ENCODE data around the gene SFMBT1.

SFMBT1 gene

DNA sequence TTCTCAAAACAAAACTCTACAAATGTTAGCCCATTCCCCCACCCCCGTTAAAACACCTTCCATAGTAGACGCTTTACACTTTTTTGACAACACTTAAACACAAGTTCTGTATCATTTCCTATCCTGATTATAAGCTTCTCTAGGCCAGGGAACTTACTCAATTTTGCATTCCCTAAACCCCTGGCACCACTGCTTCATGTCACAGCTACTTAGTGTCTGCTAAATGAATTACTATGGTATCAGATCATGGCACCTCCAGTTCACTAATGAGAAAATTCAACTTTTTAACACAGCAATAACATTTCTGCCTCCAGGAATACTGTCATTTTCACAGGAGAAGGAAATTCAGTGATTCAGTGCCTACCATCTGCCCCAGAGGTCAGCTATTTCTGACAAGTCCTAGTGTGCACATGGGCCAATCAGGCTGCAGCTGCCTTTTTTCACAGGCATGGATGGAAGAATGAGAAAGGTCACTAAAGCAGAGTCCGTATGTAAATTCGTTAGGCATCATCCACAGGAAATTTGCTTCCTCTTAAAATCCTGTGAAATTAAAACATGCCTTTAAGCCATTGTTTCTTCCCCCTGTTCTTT, 18.5 kb downstream of the SFMBT1 start:
- H2AFZ ChIP-seq (ENCODE audit: low read depth, low read length, severe bottlenecking): no peak overlapping the region

DNA sequence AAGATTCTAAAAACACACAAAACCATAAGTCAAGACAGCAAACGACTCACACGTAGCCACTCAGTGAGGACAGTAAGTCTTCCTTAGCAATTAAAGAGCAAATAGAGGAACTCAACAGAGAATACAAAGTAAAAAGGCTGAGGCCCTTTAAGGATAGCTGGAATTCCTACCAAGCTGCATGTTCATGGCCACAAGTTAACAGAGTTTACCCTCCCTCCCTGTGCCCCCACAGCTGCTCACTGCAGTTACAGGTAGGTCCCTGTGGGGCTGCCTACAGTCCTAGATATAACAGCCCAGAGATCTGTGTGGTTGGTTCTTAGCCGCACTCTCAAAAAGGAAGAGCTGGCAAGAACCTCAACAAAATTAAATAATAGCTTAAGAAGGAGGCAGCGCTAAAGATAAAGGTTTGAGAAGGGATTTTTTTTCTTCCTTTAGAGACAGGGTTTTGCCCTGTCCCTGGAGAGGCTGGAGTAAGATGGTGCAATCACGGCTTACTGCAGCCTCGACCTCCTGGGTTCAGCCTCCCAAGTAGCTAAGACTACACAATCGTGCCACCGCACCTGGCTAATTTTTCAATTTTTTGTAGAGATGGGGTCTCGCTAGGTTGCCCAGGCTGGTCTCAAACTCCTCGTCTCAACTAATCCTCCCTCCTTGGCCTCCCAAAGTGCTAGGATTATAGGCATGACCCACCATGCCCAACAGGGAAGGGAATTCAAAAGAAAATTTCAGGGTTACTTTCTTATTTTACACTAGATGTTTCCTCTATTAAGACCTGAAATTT, 19.3 kb downstream of the SFMBT1 start:
- Histone ChIP-seq H3K27me3 (ENCODE audit: low read length) (no peaks in the 10 kb centered on the region), H3K9ac (ENCODE audit: low read length) (no peak overlapping the region), H3K4me3 (ENCODE audit: insufficient read depth, low read length, poor library complexity, severe bottlenecking) (no peak overlapping the region), H3K36me3 (ENCODE audit: low read length) (no peaks in the 10 kb centered on the region), H3K27ac (ENCODE audit: low read depth, low read length) (no peak overlapping the region), H3K79me2 (ENCODE audit: insufficient read depth, low read length) (peaks cover 74% of the 10 kb centered on the region), H4K20me1 (ENCODE audit: low read depth, low read length) (peaks cover 6% of the 10 kb centered on the region; the same call in 1 of the 2 replicates), H3K9me3 (ENCODE audit: insufficient read depth, low read length) (no peaks in the 10 kb centered on the region), H2AFZ (ENCODE audit: low read depth, low read length, severe bottlenecking) (no peak overlapping the region), H3K9me2 (replicated peaks; ENCODE audit: insufficient read depth, low read length) (no peaks in the 10 kb centered on the region), H3F3A (ENCODE audit: insufficient read depth) (no peaks in the 10 kb centered on the region; the same call in 1 of the 2 replicates), H3K4me2 (ENCODE audit: low read depth, low read length, poor library complexity, severe bottlenecking) (no peak overlapping the region)
- TF ChIP-seq EZH2phosphoT487 (conservative IDR thresholded peaks at IDR 0.05; ENCODE audit: low read length): no peak
- TF ChIP-seq, protein P1, sequence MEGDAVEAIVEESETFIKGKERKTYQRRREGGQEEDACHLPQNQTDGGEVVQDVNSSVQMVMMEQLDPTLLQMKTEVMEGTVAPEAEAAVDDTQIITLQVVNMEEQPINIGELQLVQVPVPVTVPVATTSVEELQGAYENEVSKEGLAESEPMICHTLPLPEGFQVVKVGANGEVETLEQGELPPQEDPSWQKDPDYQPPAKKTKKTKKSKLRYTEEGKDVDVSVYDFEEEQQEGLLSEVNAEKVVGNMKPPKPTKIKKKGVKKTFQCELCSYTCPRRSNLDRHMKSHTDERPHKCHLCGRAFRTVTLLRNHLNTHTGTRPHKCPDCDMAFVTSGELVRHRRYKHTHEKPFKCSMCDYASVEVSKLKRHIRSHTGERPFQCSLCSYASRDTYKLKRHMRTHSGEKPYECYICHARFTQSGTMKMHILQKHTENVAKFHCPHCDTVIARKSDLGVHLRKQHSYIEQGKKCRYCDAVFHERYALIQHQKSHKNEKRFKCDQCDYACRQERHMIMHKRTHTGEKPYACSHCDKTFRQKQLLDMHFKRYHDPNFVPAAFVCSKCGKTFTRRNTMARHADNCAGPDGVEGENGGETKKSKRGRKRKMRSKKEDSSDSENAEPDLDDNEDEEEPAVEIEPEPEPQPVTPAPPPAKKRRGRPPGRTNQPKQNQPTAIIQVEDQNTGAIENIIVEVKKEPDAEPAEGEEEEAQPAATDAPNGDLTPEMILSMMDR (IDR thresholded peaks at IDR 0.05; ENCODE audit: insufficient read depth, low read length, poor library complexity, severe bottlenecking): no peak

More for the DNA sequence above, 18.5 kb downstream of the SFMBT1 start:
- H4K20me1 ChIP-seq (ENCODE audit: low read depth, low read length): peaks cover 6% of the 10 kb centered on the region; the same call in 1 of the 2 replicates
- no peak overlapping the region for H3K4me3 ChIP-seq (ENCODE audit: insufficient read depth, low read length, poor library complexity, severe bottlenecking)
- no peaks in the 10 kb centered on the region for H3K9me3 ChIP-seq (ENCODE audit: insufficient read depth, low read length)
- H3K79me2 ChIP-seq (ENCODE audit: insufficient read depth, low read length): peaks cover 72% of the 10 kb centered on the region
- H3K9me2 ChIP-seq (replicated peaks; ENCODE audit: insufficient read depth, low read length): no peaks in the 10 kb centered on the region
- H3K4me2 ChIP-seq (ENCODE audit: low read depth, low read length, poor library complexity, severe bottlenecking): no peak overlapping the region
- H3K9ac ChIP-seq (ENCODE audit: low read length): no peak overlapping the region
- no peak overlapping the region for H3K27ac ChIP-seq (ENCODE audit: low read depth, low read length)
- H3K27me3 ChIP-seq (ENCODE audit: low read length): no peaks in the 10 kb centered on the region
- no peaks in the 10 kb centered on the region for H3K36me3 ChIP-seq (ENCODE audit: low read length)
- H3F3A ChIP-seq (ENCODE audit: insufficient read depth): no peaks in the 10 kb centered on the region; the same call in 1 of the 2 replicates
- TF ChIP-seq, protein P1 (IDR thresholded peaks at IDR 0.05; ENCODE audit: insufficient read depth, low read length, poor library complexity, severe bottlenecking): no peak

DNA sequence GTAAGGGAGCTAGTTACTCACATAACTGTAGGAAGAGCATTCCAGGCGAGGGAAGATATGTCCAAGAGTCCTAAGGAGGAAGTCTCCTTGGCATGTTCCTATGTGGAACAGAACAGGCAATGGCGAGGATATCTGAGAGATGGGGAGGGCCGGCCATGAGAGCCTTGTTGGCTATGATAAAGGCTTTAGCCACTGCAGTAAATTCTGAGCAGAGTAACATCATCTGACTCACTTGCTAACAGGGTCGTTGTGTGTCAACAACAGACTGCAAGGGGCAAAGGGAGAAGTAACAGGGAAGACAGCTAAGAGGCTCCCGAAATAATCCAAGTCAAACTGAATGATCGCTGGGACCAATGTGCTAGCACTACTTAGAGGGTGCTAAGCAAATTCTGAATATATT, 21.6 kb downstream of the SFMBT1 start:
- H3K9me2 ChIP-seq (replicated peaks; ENCODE audit: insufficient read depth, low read length): no peaks in the 10 kb centered on the region
- TF ChIP-seq, protein P1 (IDR thresholded peaks at IDR 0.05; ENCODE audit: insufficient read depth, low read length, poor library complexity, severe bottlenecking): no peak
- TF ChIP-seq EZH2phosphoT487 (conservative IDR thresholded peaks at IDR 0.05; ENCODE audit: low read length): no peak
- H3K9me3 ChIP-seq (ENCODE audit: insufficient read depth, low read length): no peaks in the 10 kb centered on the region
- H4K20me1 ChIP-seq (ENCODE audit: low read depth, low read length): peaks cover 2% of the 10 kb centered on the region; the same call in 1 of the 2 replicates
- peaks cover 77% of the 10 kb centered on the region for H3K79me2 ChIP-seq (ENCODE audit: insufficient read depth, low read length)
- H3K27me3 ChIP-seq (ENCODE audit: low read length): no peaks in the 10 kb centered on the region
- H2AFZ ChIP-seq (ENCODE audit: low read depth, low read length, severe bottlenecking): no peak overlapping the region
- no peaks in the 10 kb centered on the region for H3K36me3 ChIP-seq (ENCODE audit: low read length)
- no peak overlapping the region for H3K9ac ChIP-seq (ENCODE audit: low read length)
- no peak overlapping the region for H3K4me3 ChIP-seq (ENCODE audit: insufficient read depth, low read length, poor library complexity, severe bottlenecking)
- H3F3A ChIP-seq (ENCODE audit: insufficient read depth): no peaks in the 10 kb centered on the region; the same call in 1 of the 2 replicates
- H3K27ac ChIP-seq (ENCODE audit: low read depth, low read length): no peak overlapping the region
- H3K4me2 ChIP-seq (ENCODE audit: low read depth, low read length, poor library complexity, severe bottlenecking): no peak overlapping the region

Data from SU-DHL-6 (cell line).